Measurements from ENCODE around the gene CWF19L1.
"Not testable (repeated sequence)": the region's sequence is repeated elsewhere in the genome, so short reads cannot be mapped to it uniquely, and the experiment has no call there.

CWF19L1 gene

DNA sequence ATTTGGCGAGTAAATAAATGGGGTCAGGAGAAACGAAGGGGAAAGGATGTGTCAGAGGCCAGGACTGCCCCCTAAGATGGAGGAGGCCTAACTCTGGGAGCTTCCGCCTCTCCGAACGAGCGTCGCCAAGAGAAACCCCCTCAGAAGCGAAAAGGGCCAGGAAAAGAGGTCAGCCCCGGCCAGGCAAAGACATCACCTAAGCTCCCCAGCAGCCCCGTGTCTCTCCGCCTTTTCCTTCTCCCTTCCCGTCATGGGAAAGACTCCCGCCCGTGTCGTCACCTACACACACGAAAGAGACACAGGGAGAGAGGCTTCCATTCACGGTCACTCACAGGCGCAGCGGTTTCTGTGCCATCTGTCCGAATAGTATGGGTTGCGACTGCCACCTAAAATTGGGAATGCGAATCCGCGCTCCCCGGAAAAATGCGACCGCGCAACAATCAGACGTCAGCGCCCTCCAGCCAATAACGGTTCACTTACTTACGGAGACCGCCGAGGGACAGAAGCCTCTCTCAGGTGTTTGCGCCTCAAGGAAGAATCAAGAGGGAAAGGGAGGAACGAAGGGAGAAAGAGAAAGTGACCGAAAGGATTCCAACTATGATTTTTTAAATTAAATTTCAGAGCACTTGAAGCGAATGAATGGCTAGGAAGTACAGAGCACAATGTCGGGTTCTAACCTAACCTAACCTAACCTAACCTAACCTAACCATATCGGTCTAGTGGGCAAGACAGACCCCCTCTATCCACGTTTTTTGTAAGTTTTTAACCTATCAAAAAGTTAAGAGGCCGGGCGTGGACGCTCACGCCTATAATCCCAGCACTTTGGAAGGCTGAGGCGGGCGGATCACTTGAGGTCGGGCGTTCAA is at the start of gene CWF19L1:
TSS of gene CWF19L1 (minus strand) at position 400 of the 866 bp plus-strand sequence. CDS start at position 355, 45 bp downstream.
- DNase-seq (ENCODE audit: low read depth in 2 of 2, low spot score in 1 of 2), result peak; percentile 51 to 61

DNA sequence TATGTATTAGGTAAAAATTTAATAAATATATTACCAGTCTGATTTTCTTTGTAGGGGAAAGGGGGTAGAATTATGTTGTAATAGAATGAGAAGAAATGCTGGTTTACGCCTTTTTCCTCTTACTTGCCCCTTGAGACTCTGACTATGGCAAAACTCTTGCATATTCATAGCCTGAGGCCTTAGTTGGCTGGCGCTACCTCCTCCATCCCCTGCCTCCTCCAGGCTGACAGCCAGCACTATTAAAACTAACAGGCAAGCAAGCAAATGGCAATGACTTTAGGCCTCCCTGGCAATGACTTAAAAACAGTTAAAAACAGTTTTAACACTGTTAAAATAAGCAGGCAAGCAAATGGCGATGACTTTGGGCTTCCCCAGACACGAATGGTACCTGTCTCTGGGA is 48.2 kb upstream of the CWF19L1 start:
- no peak for DNase-seq (ENCODE audit: low read depth in 2 of 2, low spot score in 1 of 2)

- no peak for DNase-seq (ENCODE audit: low read depth in 2 of 2, low spot score in 1 of 2)
Observed at GRCh38 chr10:100311298-100311697, 43.9 kb upstream of the CWF19L1 start.

GRCh38 chr10:100307684-100308083 is 40.2 kb upstream of the CWF19L1 start:
- DNase-seq (ENCODE audit: low read depth in 2 of 2, low spot score in 1 of 2), result no peak

GRCh38 chr10:100306861-100307260 is 39.4 kb upstream of the CWF19L1 start:
- no peak for DNase-seq (ENCODE audit: low read depth in 2 of 2, low spot score in 1 of 2)

GRCh38 chr10:100304414-100304813 is 37.0 kb upstream of the CWF19L1 start:
- no peak for DNase-seq (ENCODE audit: low read depth in 2 of 2, low spot score in 1 of 2)

DNA sequence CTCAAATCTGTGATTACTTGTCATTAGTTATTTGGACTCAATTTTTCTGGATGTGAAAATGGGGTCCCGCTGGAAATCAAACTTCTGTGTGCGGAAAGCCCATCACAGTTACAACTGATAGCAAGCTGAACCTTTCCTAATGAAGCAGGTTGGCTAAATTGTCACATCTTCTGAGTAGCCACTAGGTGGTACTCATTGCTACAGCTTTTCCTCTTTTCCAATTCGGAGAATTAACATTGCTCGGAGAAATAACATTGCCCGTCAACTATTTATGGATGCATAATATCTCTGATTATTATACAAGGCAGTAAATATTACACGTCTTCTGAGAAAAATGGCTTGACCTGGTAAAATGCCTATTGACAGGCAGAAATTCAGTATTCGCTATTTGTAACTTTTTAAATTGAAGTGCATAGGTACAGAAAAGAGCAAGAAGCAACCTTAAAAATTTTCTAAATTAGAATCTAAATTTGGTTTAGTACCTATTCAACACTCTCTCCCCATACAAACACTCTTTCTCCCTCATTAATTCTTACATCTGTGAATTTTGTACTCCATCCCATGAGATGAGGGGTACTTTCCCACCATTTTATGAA is 36.4 kb upstream of the CWF19L1 start:
- no peak for DNase-seq (ENCODE audit: low read depth in 2 of 2, low spot score in 1 of 2)

GRCh38 chr10:100301123-100301522 is 33.7 kb upstream of the CWF19L1 start:
- DNase-seq (ENCODE audit: low read depth in 2 of 2, low spot score in 1 of 2), result not testable (repeated sequence)

- DNase-seq (ENCODE audit: low read depth in 2 of 2, low spot score in 1 of 2), result no peak
Observed at GRCh38 chr10:100297242-100297641, 29.8 kb upstream of the CWF19L1 start.

DNA sequence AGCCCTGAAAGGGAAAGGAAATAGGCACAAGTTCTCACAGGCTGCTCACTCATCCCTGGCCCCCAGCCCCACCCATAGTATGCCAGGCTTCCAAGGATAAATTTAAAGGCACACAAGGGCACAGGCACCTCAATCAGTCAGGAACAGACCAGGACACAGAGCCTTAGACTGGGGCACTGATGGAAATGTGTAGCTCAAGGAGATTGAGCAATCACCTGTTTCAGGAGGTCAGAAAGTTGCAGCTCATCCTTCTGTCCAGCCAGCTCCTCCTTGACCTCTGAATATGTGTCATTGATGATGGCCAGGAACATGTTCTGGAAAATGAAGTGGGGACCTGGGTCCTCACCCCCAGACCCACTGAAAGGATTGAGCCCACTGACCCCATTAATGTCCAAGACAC is 25.6 kb upstream of the CWF19L1 start:
- DNase-seq (ENCODE audit: low read depth in 2 of 2, low spot score in 1 of 2), result no peak

GRCh38 chr10:100292300-100292699 is 24.9 kb upstream of the CWF19L1 start:
- DNase-seq (ENCODE audit: low read depth in 2 of 2, low spot score in 1 of 2), result not testable (repeated sequence)

DNA sequence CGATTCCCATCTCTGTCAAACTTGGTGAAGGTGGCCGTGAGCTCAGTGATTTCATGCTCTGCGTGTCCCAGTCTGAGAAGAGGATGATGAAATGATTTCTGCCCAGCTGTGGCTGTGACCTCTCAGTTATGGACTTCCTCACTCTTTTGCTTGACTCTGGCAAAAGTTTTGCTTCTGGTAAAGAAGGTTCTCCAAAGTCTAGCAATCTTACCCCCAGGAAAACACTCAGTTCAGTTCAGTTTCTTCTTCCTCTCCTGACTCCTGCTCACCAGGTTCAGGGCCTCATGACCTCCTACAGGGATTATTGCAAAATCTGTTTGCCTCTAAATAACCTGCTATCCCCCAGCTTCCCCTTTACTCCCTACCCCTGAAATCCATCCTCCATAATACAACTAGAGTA is 23.9 kb upstream of the CWF19L1 start:
- no peak for DNase-seq (ENCODE audit: low read depth in 2 of 2, low spot score in 1 of 2)

- no peak for DNase-seq (ENCODE audit: low read depth in 2 of 2, low spot score in 1 of 2)
Observed at GRCh38 chr10:100289641-100290040, 22.2 kb upstream of the CWF19L1 start.

GRCh38 chr10:100288196-100288595 is 20.8 kb upstream of the CWF19L1 start:
- no peak for DNase-seq (ENCODE audit: low read depth in 2 of 2, low spot score in 1 of 2)

DNA sequence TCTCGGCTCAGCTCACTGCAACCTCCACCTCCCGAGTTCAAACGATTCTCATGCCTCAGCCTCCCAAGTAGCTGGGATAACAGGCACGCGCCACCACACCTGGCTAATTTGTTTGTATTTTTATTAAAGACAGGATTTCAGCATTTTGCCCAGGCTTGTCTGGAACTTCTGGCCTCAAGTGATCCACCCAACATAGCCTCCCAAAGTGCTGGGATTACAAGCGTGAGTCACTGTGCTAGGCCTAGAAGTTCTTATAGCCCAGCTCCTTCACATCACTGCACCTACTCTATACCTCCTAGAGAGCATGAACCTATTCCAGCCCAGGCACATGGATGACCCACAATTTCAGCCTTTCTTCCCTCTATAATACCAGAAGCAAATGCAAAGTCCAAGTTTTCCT is 20.3 kb upstream of the CWF19L1 start:
- no peak for DNase-seq (ENCODE audit: low read depth in 2 of 2, low spot score in 1 of 2)

DNA sequence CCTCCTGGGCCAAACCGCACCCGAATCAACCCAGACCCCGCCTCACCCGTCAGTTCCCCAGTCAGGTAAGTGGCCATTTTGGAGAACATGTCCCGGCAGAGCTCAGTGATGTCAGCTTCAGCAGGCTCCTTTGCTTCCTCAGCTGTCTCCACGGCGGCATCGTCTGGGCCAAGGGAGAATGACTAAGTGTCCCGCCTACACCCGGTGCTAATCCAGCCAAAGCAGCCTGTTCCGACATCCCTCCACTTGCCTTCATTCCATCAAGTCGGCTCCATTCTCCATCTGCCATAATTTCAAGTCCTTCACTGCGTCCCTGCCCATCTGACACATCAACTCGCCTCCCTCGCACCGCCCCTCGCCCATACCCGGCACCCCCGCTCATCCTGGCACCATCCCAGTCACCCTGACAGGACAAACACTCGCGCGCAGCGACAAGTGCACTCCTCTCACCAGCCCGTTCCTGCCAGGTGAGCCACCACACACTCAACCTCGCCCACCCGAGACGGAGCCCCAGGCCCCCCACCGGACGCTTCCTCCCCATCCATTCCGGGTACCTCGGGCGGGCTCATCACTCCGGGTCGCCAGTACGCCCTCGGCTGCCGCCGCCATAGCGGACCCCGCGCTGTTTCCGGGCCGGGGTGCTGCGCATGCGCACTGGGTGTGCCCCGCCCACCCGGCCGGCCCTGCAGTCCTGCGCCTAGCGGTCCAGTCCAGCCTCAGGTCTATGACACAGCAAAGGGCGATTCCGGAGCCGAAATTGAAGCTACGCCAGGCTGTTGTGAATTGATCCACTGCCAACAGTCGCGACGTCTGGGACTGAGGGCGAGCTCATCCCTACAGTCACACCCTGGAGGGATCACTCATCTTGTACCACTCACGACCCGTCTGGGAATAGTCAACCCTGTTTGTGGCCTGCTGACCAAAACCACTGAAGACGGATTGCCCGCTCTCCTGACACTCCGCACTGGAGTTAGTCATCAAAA is 18.9 kb upstream of the CWF19L1 start, which contains the start of gene BLOC1S2:
TSS of gene BLOC1S2 (minus strand) at position 630 of the 983 bp plus-strand sequence. CDS start at position 609, 21 bp downstream.
- peak; percentile 60 to 73 for DNase-seq (ENCODE audit: low read depth in 2 of 2, low spot score in 1 of 2)

DNA sequence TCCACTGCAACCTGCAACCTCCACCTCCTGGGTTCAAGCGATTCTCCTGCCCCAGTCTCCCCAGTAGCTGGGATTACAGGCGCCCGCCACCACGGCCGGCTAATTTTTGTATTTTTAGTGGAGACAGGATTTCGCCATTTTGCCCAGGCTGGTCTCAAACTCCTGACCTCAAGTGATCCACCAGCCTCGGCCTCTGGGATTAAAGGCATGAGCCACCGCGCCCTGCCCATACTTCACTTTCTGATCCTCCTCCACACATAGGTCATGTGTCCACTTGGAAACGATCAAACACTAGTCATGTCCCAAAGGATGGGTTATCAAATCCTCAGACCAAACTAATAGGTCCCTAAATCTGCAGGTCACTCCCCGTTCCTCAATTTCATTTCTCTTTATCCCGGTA is 17.9 kb upstream of the CWF19L1 start:
- DNase-seq (ENCODE audit: low read depth in 2 of 2, low spot score in 1 of 2), result not testable (repeated sequence)

GRCh38 chr10:100282907-100283306 is 15.5 kb upstream of the CWF19L1 start:
- no peak for DNase-seq (ENCODE audit: low read depth in 2 of 2, low spot score in 1 of 2)

DNA sequence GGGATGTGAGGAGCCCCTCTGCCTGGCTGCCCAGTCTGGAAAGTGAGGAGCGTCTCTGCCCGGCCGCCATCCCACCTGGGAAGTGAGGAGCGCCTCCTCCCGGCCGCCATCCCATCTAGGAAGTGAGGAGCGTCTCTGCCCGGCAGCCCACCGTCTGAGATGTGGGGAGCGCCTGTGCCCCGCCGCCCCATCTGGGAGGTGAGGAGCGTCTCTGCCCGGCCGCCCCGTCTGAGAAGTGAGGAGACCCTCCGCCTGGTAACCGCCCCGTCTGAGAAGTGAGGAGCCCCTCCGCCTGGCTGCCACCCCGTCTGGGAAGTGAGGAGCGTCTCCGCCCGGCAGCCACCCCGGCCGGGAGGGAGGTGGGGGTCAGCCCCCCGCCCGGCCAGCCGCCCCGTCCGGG is 9.5 kb upstream of the CWF19L1 start:
- DNase-seq (ENCODE audit: low read depth in 2 of 2, low spot score in 1 of 2), result not testable (repeated sequence)

- DNase-seq (ENCODE audit: low read depth in 2 of 2, low spot score in 1 of 2), result no peak
Observed at GRCh38 chr10:100265821-100266485, 1.5 kb downstream of the CWF19L1 start.

GRCh38 chr10:100254191-100254590 is 13.2 kb downstream of the CWF19L1 start:
- DNase-seq (ENCODE audit: low read depth in 2 of 2, low spot score in 1 of 2), result no peak

All from stimulated activated CD8-positive, alpha-beta memory T cell treated with anti-CD3 and anti-CD28 coated beads, Interleukin-4, amount 100 ng/mL, for 4 hours (primary cell).